Measurements from ENCODE around the gene PLXNA4. TPM values are rescaled to one million over a fixed set of nuclear protein-coding genes. Genes with fewer than 3 reads are reported as not detected.

Gene PLXNA4
- total and polyA plus RNA-seq, 2 experiments from 2014 or later, result 7.3 to 33.3 TPM

GRCh38 chr7:132486274-132486610 lies 90.0 kb downstream of the PLXNA4 start:
- H3K4me1 ChIP-seq (ENCODE audit: low read depth), result peaks cover 12% of the 10 kb centered on the region
- H3K27ac ChIP-seq, result peak overlapping the region; percentile 51
- H3K4me3 ChIP-seq, result no peak overlapping the region
- H3K9me3 ChIP-seq (ENCODE audit: low read depth), result no peaks in the 10 kb centered on the region
- TF ChIP-seq CTCF (IDR thresholded peaks at IDR 0.05; ENCODE audit: low read depth, low read length), result no peak
- peak; percentile 26 to 78 for DNase-seq (ENCODE audit: low read depth in 1 of 2, low spot score in 1 of 2)
- H3K36me3 ChIP-seq, result no peaks in the 10 kb centered on the region
- no peaks in the 10 kb centered on the region for H3K27me3 ChIP-seq

DNA sequence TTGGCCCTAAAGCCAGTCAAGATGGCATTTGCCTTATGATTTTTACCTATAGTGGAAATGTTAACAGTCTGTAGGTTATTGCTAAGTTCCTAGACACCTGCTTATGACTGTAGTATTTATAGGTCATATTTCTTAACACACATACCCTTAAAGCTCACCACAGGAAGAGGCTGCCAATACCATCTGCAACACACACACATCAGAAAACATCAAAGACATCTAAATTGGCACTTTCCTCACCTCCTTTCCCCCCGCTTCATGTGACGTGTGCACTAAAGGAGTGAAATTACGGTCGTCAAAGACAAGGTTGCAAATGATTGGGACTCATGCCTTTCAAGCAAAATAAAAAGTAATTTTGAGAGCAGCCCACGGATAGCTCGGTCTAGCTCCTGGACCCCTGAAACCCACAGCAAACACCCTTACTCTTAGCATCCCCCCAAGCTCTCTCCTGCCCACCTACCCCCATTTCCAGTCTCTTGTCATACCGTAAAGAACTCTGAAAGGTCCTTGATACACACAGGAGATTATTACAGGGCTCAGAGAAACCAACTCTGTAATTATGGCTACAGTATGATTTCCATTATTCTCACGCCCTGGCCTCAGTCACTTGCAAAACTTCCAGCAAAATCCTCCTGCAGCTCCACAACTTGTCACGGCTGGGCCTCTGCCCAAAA lies 90.5 kb downstream of the PLXNA4 start:
- H3K9me3 ChIP-seq (ENCODE audit: low read depth), result no peaks in the 10 kb centered on the region
- H3K4me1 ChIP-seq (ENCODE audit: low read depth), result peaks cover 12% of the 10 kb centered on the region
- peak overlapping the region; percentile 51 for H3K27ac ChIP-seq
- DNase-seq (ENCODE audit: low read depth in 1 of 2, low spot score in 1 of 2), result no peak
- H3K36me3 ChIP-seq, result no peaks in the 10 kb centered on the region
- TF ChIP-seq CTCF (IDR thresholded peaks at IDR 0.05; ENCODE audit: low read depth, low read length), result no peak
- H3K4me3 ChIP-seq, result no peak overlapping the region
- H3K27me3 ChIP-seq, result no peaks in the 10 kb centered on the region

GRCh38 chr7:132485136-132485535 lies 91.1 kb downstream of the PLXNA4 start:
- Histone ChIP-seq H3K27ac (no peak overlapping the region), H3K4me3 (no peak overlapping the region), H3K9me3 (ENCODE audit: low read depth) (no peaks in the 10 kb centered on the region), H3K4me1 (ENCODE audit: low read depth) (peaks cover 12% of the 10 kb centered on the region), H3K36me3 (no peaks in the 10 kb centered on the region), H3K27me3 (no peaks in the 10 kb centered on the region)
- DNase-seq (ENCODE audit: low read depth in 1 of 2, low spot score in 1 of 2), result no peak
- no peak for TF ChIP-seq CTCF (IDR thresholded peaks at IDR 0.05; ENCODE audit: low read depth, low read length)

DNA sequence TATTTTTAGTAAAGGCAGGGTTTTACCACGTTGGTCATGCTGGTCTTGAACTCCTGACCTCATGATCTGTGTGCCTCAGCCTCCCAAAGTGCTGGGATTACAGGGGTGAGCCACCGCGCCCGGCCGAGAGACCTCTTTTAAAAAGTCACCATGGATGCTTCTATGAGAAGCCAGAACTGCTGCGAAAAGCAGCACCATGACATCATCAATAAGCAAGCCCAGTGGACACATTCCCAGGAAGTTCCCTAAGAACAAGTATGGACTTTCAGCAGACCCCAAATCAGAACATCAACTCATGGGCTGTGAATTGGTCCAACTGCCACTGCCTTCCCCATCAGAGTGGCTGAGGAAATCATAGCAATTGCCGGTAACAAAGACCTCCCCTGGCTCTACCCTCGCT lies 93.4 kb downstream of the PLXNA4 start:
- DNase-seq (ENCODE audit: low read depth in 1 of 2, low spot score in 1 of 2), result no peak
- Histone ChIP-seq H3K4me3 (no peak overlapping the region), H3K4me1 (ENCODE audit: low read depth) (peaks cover 12% of the 10 kb centered on the region), H3K9me3 (ENCODE audit: low read depth) (no peaks in the 10 kb centered on the region), H3K36me3 (no peaks in the 10 kb centered on the region), H3K27ac (no peak overlapping the region), H3K27me3 (no peaks in the 10 kb centered on the region)
- no peak for TF ChIP-seq CTCF (IDR thresholded peaks at IDR 0.05; ENCODE audit: low read depth, low read length)

DNA sequence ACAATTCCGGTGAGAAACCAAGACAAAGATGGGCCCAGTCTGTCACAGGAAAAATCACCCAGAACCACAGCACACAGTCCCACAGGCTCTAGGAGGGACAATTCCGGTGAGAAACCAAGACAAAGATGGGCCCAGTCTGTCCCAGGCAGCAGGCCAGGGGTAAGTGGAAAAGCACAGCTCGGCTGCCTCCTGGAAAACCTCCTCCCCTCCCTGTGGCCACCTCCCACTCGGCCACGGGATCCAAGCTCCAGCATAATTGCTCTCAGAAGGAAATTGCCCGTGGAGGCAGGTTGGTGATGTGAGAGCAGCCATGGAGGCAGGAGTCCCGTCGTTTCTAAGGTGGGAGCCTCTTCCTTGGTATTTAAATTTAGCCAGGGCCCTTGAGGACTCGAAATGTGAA lies 95.7 kb downstream of the PLXNA4 start:
- H3K27me3 ChIP-seq, result no peaks in the 10 kb centered on the region
- H3K4me3 ChIP-seq, result no peak overlapping the region
- peaks cover 10% of the 10 kb centered on the region for H3K4me1 ChIP-seq (ENCODE audit: low read depth)
- H3K27ac ChIP-seq, result no peak overlapping the region
- H3K9me3 ChIP-seq (ENCODE audit: low read depth), result no peaks in the 10 kb centered on the region
- no peaks in the 10 kb centered on the region for H3K36me3 ChIP-seq
- no peak for TF ChIP-seq CTCF (IDR thresholded peaks at IDR 0.05; ENCODE audit: low read depth, low read length)
- no peak for DNase-seq (ENCODE audit: low read depth in 1 of 2, low spot score in 1 of 2)
